ENCODE results near the gene ELAVL4.

- TF ChIP-seq RXRA (IDR thresholded peaks at IDR 0.05; ENCODE audit: insufficient read depth, low read depth, low read length), result no peak
- no peak for TF ChIP-seq MAFK (IDR thresholded peaks at IDR 0.05; ENCODE audit: low read depth, low read length)
- no peak for TF ChIP-seq CTCF (IDR thresholded peaks at IDR 0.05; ENCODE audit: control extremely low read depth in 1 of 3, insufficient read depth in 1 of 3, low read depth in 1 of 3, low read length in 3 of 3)
- no peak for TF ChIP-seq EZH2 (IDR thresholded peaks at IDR 0.05; ENCODE audit: low read depth, low read length, severe bottlenecking)
- TF ChIP-seq POLR2AphosphoS5 (IDR thresholded peaks at IDR 0.05; ENCODE audit: low read depth, low read length), result no peak
- no peak for TF ChIP-seq TAF7 (optimal IDR thresholded peaks at IDR 0.05; ENCODE audit: borderline replicate concordance, low read depth, low read length)
- TF ChIP-seq SP1 (IDR thresholded peaks at IDR 0.05; ENCODE audit: low read depth, low read length), result no peak
- no peak for TF ChIP-seq RNF2 (IDR thresholded peaks at IDR 0.05; ENCODE audit: borderline replicate concordance, low read depth, low read length, missing control alignments, poor library complexity, severe bottlenecking)
- TF ChIP-seq POLR2A (IDR thresholded peaks at IDR 0.05; ENCODE audit: control extremely low read depth in 1 of 2, low read depth in 2 of 2, low read length in 2 of 2), result no peak
- TF ChIP-seq SAP30 (IDR thresholded peaks at IDR 0.05; ENCODE audit: insufficient read depth, insufficient replicate concordance, low read length), result no peak
- no peak for TF ChIP-seq SUZ12 (IDR thresholded peaks at IDR 0.05; ENCODE audit: low read length)
- TF ChIP-seq RFX5 (IDR thresholded peaks at IDR 0.05; ENCODE audit: borderline replicate concordance, low read depth, low read length), result no peak
- TF ChIP-seq CEBPB (IDR thresholded peaks at IDR 0.05; ENCODE audit: low read depth, low read length), result no peak
Measured at GRCh38 chr1:50155541-50155940, 46.8 kb downstream of the ELAVL4 start.
